Stomach (tissue), 4 donors: ENCODE measurements around the gene GPC5.

Experiments
- CTCF ChIP-seq, 7 experiments: fragments of 450-650 bp in 4 of 7; fragments of 200-600 bp in 3 of 7; sonication (generic) in 3 of 7; IDR thresholded peaks; one replicate each; pipeline ENCODE4 v1.5.1; 2016 to 2019; ENCODE audit warnings: antibody characterized with exemption in 7 of 7, control low read depth in 2 of 7, mild to moderate bottlenecking in 1 of 7
- EP300 ChIP-seq: sonication (generic); formaldehyde crosslinking; IDR thresholded peaks from one replicate; pipeline ENCODE4 v1.6.1; 2017; ENCODE audit warnings: antibody characterized with exemption
- POLR2AphosphoS5 ChIP-seq, 3 donors: sonication (generic); formaldehyde crosslinking; IDR thresholded peaks; one replicate each; pipeline ENCODE4 v1.6.1; 2016; ENCODE audit warnings: antibody characterized with exemption in 3 of 3

GRCh38 chr13:91426913-91427312 is 28.5 kb downstream of the GPC5 start:
- TF ChIP-seq CTCF (IDR thresholded peaks at IDR 0.05) = no peak
- TF ChIP-seq POLR2AphosphoS5 (IDR thresholded peaks at IDR 0.05) = no peak
- no peak for TF ChIP-seq EP300
